Endothelial cell (in vitro differentiated cells): ENCODE results near the gene IL1RAPL1. TPM values are rescaled to one million over a fixed set of nuclear protein-coding genes. Genes with fewer than 3 reads are reported as not detected.

Experiments
- DNase-seq: peaks from one replicate; pipeline ENCODE4 v3.0.0; 2021; ENCODE audit warnings: low spot score
- H3K27ac Mint-ChIP-seq: one replicate; pipeline ENCODE4 v1.8.0; 2021; ENCODE audit warnings: mixed read lengths, inconsistent platforms; ENCODE audit not compliant: unreplicated experiment
- H3K27me3 Mint-ChIP-seq: one replicate; pipeline ENCODE4 v1.8.0; 2021; ENCODE audit warnings: mild to moderate bottlenecking, moderate library complexity, mixed read lengths, inconsistent platforms; ENCODE audit not compliant: unreplicated experiment
- H3K36me3 Mint-ChIP-seq: one replicate; pipeline ENCODE4 v1.8.0; 2021; ENCODE audit warnings: mild to moderate bottlenecking, low read depth, mixed read lengths, inconsistent platforms; ENCODE audit not compliant: unreplicated experiment
- H3K4me1 Mint-ChIP-seq: one replicate; pipeline ENCODE4 v1.8.0; 2021; ENCODE audit warnings: mild to moderate bottlenecking, mixed read lengths, inconsistent platforms; ENCODE audit not compliant: unreplicated experiment
- H3K4me3 Mint-ChIP-seq: one replicate; pipeline ENCODE4 v1.8.0; 2021; ENCODE audit warnings: mild to moderate bottlenecking, mixed read lengths, inconsistent platforms; ENCODE audit not compliant: unreplicated experiment
- H3K9me3 Mint-ChIP-seq: one replicate; pipeline ENCODE4 v1.8.0; 2021; ENCODE audit warnings: mixed read lengths, inconsistent platforms; ENCODE audit not compliant: unreplicated experiment
- CTCF ChIP-seq: fragments of 200-600 bp; sonication (generic); IDR thresholded peaks from one replicate; pipeline ENCODE4 v1.5.0; 2021; ENCODE audit warnings: antibody characterized with exemption; ENCODE audit not compliant: unreplicated experiment
- total RNA-seq: library from RNA; stranded (reverse); fragmentation: NEBNext Ultra II Directional; extraction: Animal tissue kit (Norgen Biotek cat#: 25700); gene quantifications from one replicate; pipeline ENCODE4 v1.2.1, GENCODE V29; 2021; ENCODE audit not compliant: unreplicated experiment

IL1RAPL1 gene
- total RNA-seq, 1 donor from 2014 or later = 0.18 TPM

- Mint-ChIP-seq H3K27me3 (no peaks in the 10 kb centered on the region), H3K36me3 (no peaks in the 10 kb centered on the region), H3K4me1 (no peaks in the 10 kb centered on the region), H3K9me3 (no peaks in the 10 kb centered on the region), H3K4me3 (no peak overlapping the region), H3K27ac (no peak overlapping the region)
- DNase-seq = no peak
- TF ChIP-seq CTCF = no peak
Measured at GRCh38 chrX:29890004-29890403, 1302.8 kb downstream of the IL1RAPL1 start.

DNA sequence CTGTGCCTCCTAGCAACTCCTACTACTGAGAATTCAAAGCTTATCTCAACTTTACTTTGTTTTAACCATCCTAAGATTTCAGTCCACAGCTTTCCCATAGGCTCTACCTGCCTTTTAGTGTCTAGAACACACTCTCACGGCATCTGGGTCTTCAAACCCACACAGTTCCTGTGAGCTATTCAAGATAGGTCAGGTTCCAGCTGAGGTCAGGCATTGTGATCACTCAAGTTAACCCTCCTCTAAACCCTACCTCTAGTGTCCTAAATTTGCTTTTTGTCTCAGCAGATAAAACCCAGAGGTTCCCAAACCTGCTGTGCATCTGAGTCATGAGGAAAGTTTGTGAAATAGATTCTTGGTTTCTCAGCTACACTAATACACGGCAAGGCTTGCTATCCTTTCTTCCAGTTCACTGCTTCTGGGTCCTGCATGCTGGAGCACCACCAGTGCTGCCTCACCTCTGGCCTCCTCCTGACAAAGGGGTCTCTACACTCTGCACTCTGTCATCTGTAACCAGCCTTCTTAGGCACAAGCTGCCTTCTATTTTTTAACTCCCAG, 1303.5 kb downstream of the IL1RAPL1 start:
- Mint-ChIP-seq H3K9me3 (no peaks in the 10 kb centered on the region), H3K36me3 (no peaks in the 10 kb centered on the region), H3K4me1 (no peaks in the 10 kb centered on the region), H3K27ac (no peak overlapping the region), H3K4me3 (no peak overlapping the region), H3K27me3 (no peaks in the 10 kb centered on the region)
- TF ChIP-seq CTCF = no peak
- DNase-seq = no peak

DNA sequence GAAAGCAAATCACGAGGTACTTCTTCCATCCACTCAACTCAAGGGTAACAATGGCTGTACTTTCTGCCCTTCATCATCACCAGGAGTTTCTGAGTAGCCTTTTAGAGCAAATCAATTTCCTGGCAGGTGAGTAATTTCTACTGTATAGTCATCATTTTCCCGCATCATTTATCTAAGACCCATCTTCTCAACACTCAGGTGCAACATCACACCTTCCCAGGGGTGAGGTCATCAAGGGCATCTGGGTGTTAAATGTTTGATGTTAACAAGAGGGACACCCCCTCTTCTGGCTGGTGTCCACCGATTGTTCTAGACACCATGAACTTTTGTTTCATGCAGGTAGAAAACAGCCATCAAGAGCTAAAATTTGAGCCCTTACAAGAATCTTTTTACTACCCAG, 1314.8 kb downstream of the IL1RAPL1 start:
- Mint-ChIP-seq H3K36me3 (no peaks in the 10 kb centered on the region), H3K9me3 (no peaks in the 10 kb centered on the region), H3K27ac (no peak overlapping the region), H3K4me1 (no peaks in the 10 kb centered on the region), H3K4me3 (no peak overlapping the region), H3K27me3 (no peaks in the 10 kb centered on the region)
- DNase-seq = no peak
- TF ChIP-seq CTCF = no peak

DNA sequence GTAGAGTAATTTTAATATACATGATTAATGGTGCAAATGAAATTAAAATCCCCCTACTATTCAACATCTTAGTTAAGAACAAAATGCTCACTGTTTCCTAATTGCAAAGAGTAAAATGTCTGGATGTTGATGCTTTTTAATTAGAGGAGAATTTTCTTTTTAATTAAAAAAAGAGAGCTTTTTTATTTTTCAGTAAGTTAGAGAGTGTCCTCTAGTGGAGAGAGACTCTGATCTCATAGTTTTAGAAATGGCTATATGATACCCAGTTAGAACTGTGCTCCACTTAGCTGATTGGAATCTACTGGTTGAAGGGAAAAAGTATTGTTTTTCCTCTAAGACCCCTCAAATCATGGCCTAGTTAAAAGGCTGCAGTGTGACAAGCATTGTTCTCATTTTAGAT, 1316.1 kb downstream of the IL1RAPL1 start:
- H3K4me1 Mint-ChIP-seq = no peaks in the 10 kb centered on the region
- TF ChIP-seq CTCF = no peak
- H3K4me3 Mint-ChIP-seq = no peak overlapping the region
- no peaks in the 10 kb centered on the region for H3K36me3 Mint-ChIP-seq
- no peaks in the 10 kb centered on the region for H3K9me3 Mint-ChIP-seq
- H3K27ac Mint-ChIP-seq = no peak overlapping the region
- H3K27me3 Mint-ChIP-seq = no peaks in the 10 kb centered on the region
- no peak for DNase-seq

- DNase-seq = no peak
- Mint-ChIP-seq H3K27ac (no peak overlapping the region), H3K4me1 (no peaks in the 10 kb centered on the region), H3K4me3 (no peak overlapping the region), H3K36me3 (no peaks in the 10 kb centered on the region), H3K27me3 (no peaks in the 10 kb centered on the region), H3K9me3 (no peaks in the 10 kb centered on the region)
- no peak for TF ChIP-seq CTCF
Measured at GRCh38 chrX:29911673-29912072, 1324.4 kb downstream of the IL1RAPL1 start.
